Caco-2 (cell line): ENCODE data around the gene GLCCI1. TPM values are rescaled to one million over a fixed set of nuclear protein-coding genes. Genes with fewer than 3 reads are reported as not detected.

Experiments used
- BruUV-seq: library from RNA; stranded (reverse); fragments of 400-500 nt; replicated peaks from 2 replicates; lab custom pipeline; 2021; lab: Mats Ljungman, UMichigan
- CTCF ChIA-PET: fragments of 300-600 bp; sonication (Branson Sonifier 250); formaldehyde crosslinking; loops from one replicate; lab custom pipeline; 2022; ENCODE audit warnings: antibody characterized with exemption; lab: Charles Lee
- POLR2A ChIA-PET: fragments of 300-600 bp; sonication (Branson Sonifier 250); formaldehyde crosslinking; loops from one replicate; lab custom pipeline; 2022; ENCODE audit warnings: antibody characterized with exemption; lab: Charles Lee
- DNase-seq, 2 experiments: peaks; one replicate each; pipeline versions ENCODE4 v3.0.0 to v3.0.0-alpha.2; 2020 to 2022
- H3K27me3 ChIP-seq: replicated peaks from 2 replicates; pipeline ENCODE4 v1.6.0; 2011; ENCODE audit warnings: low read length; ENCODE audit not compliant: control insufficient read depth, insufficient read depth
- H3K36me3 ChIP-seq: 2 replicates; pipeline ENCODE4 v1.5.1; 2011; ENCODE audit warnings: low read length; ENCODE audit not compliant: control insufficient read depth, insufficient read depth
- H3K4me1 ChIP-seq: fragments of 250-450 bp; sonication (Bioruptor Pico); 2 replicates; pipeline ENCODE4 v1.5.1; 2020; ENCODE audit warnings: mild to moderate bottlenecking
- H3K4me3 ChIP-seq: 2 replicates; pipeline ENCODE4 v1.5.1; 2011; ENCODE audit warnings: low read depth, mild to moderate bottlenecking, control low read depth, low read length
- H3K9me3 ChIP-seq: fragments of 250-450 bp; sonication (Bioruptor Pico); 2 replicates; pipeline ENCODE4 v1.5.1; 2020; ENCODE audit warnings: mild to moderate bottlenecking, moderate library complexity
- H3K27ac Mint-ChIP-seq: one replicate; pipeline ENCODE4 v1.8.0; 2022; ENCODE audit warnings: mixed read lengths; ENCODE audit not compliant: unreplicated experiment
- H3K27me3 Mint-ChIP-seq: one replicate; pipeline ENCODE4 v1.8.0; 2022; ENCODE audit warnings: mixed read lengths; ENCODE audit not compliant: insufficient read depth, unreplicated experiment
- H3K36me3 Mint-ChIP-seq: one replicate; pipeline ENCODE4 v1.8.0; 2022; ENCODE audit warnings: mild to moderate bottlenecking, mixed read lengths; ENCODE audit not compliant: insufficient read depth, unreplicated experiment
- H3K4me1 Mint-ChIP-seq: one replicate; pipeline ENCODE4 v1.8.0; 2022; ENCODE audit warnings: low read depth, mixed read lengths; ENCODE audit not compliant: unreplicated experiment
- H3K4me3 Mint-ChIP-seq: one replicate; pipeline ENCODE4 v1.8.0; 2022; ENCODE audit warnings: mild to moderate bottlenecking, moderate library complexity, mixed read lengths; ENCODE audit not compliant: unreplicated experiment
- H3K9me3 Mint-ChIP-seq: one replicate; pipeline ENCODE4 v1.8.0; 2022; ENCODE audit warnings: mixed read lengths; ENCODE audit not compliant: unreplicated experiment
- CTCF ChIP-seq, 2 experiments: fragments of 200-600 bp in 1 of 2; IDR thresholded peaks; 1 replicate in 1 of 2; 2 replicates in 1 of 2; pipeline versions ENCODE4 v1.5.1 to v1.8.0; 2011 to 2022; ENCODE audit warnings: antibody characterized with exemption in 1 of 2, control low read depth in 1 of 2, inconsistent platforms in 1 of 2, low read depth in 1 of 2, low read length in 1 of 2, mild to moderate bottlenecking in 1 of 2, moderate library complexity in 1 of 2; ENCODE audit not compliant: insufficient read depth in 1 of 2, severe bottlenecking in 1 of 2, unreplicated experiment in 1 of 2
- intact Hi-C: fragments of 100-400 bp; cut with micrococcal nuclease; formaldehyde crosslinking; loops from one replicate; pipeline ENCODE4 v1.10.0; 2022; ENCODE audit not compliant: unreplicated experiment
- total RNA-seq: library from RNA; stranded (reverse); gene quantifications from 2 replicates; pipeline ENCODE4 v1.2.3, GENCODE V29; 2022

The GLCCI1 gene
- total RNA-seq, 1 experiment from 2014 or later: 18.8 TPM

- no peaks in the 10 kb centered on the region for H3K36me3 Mint-ChIP-seq
- CTCF ChIA-PET: no interaction called here
- H3K27ac Mint-ChIP-seq: no peak overlapping the region
- H3K27me3 ChIP-seq: no peaks in the 10 kb centered on the region
- BruUV-seq: no TSS peak
- no peaks in the 10 kb centered on the region for H3K27me3 Mint-ChIP-seq
- H3K36me3 ChIP-seq: no peaks in the 10 kb centered on the region
- no peaks in the 10 kb centered on the region for H3K9me3 ChIP-seq
- no peak overlapping the region for H3K4me3 Mint-ChIP-seq
- no peak for TF ChIP-seq CTCF (IDR thresholded peaks at IDR 0.05; ENCODE audit: insufficient read depth in 1 of 2, low read depth in 1 of 2, low read length in 1 of 2, severe bottlenecking in 1 of 2, unreplicated experiment in 1 of 2)
- H3K4me1 Mint-ChIP-seq: peaks cover 25% of the 10 kb centered on the region
- no peak for DNase-seq
- H3K9me3 Mint-ChIP-seq: no peaks in the 10 kb centered on the region
- H3K4me3 ChIP-seq: no peak overlapping the region
- peaks cover 28% of the 10 kb centered on the region for H3K4me1 ChIP-seq
- intact Hi-C loops: no loop called here
- POLR2A ChIA-PET: no interaction called here
These were observed 44.8 kb upstream of the GLCCI1 start for GRCh38 chr7:7923818-7924217.

DNA sequence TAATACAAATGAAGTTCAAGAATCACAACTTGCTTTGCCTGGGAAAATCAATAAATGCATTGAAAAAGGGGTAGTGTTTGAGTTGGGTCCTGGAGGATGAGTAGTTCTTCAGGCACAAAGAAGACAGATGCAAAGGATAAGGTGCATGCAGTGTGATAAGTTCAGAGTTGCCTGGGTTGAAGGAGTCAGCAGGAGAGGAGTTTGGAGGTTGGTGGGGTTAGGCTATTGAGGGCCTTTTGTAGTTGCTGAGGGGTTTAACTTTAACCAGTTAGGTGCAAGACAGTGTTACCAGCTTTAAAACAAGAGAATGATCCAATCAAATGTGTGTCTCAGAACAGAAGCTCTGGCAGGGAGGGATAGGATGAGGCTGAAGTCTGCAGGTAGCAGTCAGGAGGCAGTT is 44.3 kb upstream of the GLCCI1 start:
- Mint-ChIP-seq H3K27ac (peak overlapping the region; percentile 2), H3K4me1 (peaks cover 25% of the 10 kb centered on the region), H3K4me3 (no peak overlapping the region), H3K27me3 (no peaks in the 10 kb centered on the region), H3K36me3 (no peaks in the 10 kb centered on the region), H3K9me3 (no peaks in the 10 kb centered on the region)
- no TSS peak for BruUV-seq
- TF ChIP-seq CTCF (IDR thresholded peaks at IDR 0.05; ENCODE audit: insufficient read depth in 1 of 2, low read depth in 1 of 2, low read length in 1 of 2, severe bottlenecking in 1 of 2, unreplicated experiment in 1 of 2): no peak
- ChIA-PET CTCF (no interaction called here), POLR2A (no interaction called here)
- intact Hi-C loops: no loop called here
- no peak for DNase-seq
- Histone ChIP-seq H3K27me3 (no peaks in the 10 kb centered on the region), H3K36me3 (no peaks in the 10 kb centered on the region), H3K4me1 (peaks cover 28% of the 10 kb centered on the region), H3K9me3 (no peaks in the 10 kb centered on the region), H3K4me3 (no peak overlapping the region)

DNA sequence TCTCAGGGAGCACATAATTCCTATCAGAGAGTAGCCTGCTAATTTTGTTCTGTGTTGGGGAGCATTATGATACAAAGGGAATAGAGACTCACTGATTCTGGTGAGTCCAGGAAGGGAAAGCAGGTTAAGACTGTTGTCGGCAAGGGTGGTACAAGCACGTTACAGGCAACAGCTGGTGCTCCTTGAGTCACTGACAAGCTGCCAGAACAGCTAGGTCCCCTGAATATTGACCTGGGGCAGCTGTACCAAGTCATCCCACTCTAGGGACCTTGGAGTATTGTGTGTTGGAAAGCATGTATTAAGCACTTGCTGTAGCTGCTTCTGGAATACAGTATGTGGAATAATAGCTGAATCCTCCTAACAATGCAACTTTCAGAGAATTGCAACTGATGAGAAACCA is 37.0 kb upstream of the GLCCI1 start:
- Mint-ChIP-seq H3K9me3 (no peaks in the 10 kb centered on the region), H3K36me3 (no peaks in the 10 kb centered on the region), H3K4me3 (no peak overlapping the region), H3K27me3 (no peaks in the 10 kb centered on the region), H3K4me1 (no peaks in the 10 kb centered on the region), H3K27ac (no peak overlapping the region)
- no peak for TF ChIP-seq CTCF (IDR thresholded peaks at IDR 0.05; ENCODE audit: insufficient read depth in 1 of 2, low read depth in 1 of 2, low read length in 1 of 2, severe bottlenecking in 1 of 2, unreplicated experiment in 1 of 2)
- CTCF ChIA-PET: no interaction called here
- no peaks in the 10 kb centered on the region for H3K27me3 ChIP-seq
- no peak overlapping the region for H3K4me3 ChIP-seq
- no peak for DNase-seq
- H3K9me3 ChIP-seq: no peaks in the 10 kb centered on the region
- no peaks in the 10 kb centered on the region for H3K4me1 ChIP-seq
- POLR2A ChIA-PET: no interaction called here
- no peaks in the 10 kb centered on the region for H3K36me3 ChIP-seq
- intact Hi-C loops: no loop called here
- BruUV-seq: no TSS peak
